Memory B cell (primary cell): Measurements from ENCODE around the gene HMHB1.

ENCODE experiments used
- ATAC-seq: fragments of 150-1000 bp; cut with Tn5 transposase; 2 replicates; pipeline ENCODE4 v1.10.0; 2021; ENCODE audit warnings: low read depth, mild to moderate bottlenecking, moderate library complexity
- DNase-seq, 2 donors: peaks; one replicate each; pipeline ENCODE4 v3.0.0; 2022; ENCODE audit warnings: low spot score in 2 of 2
- H3K27ac Mint-ChIP-seq: one replicate; pipeline ENCODE4 v1.8.0; 2022; ENCODE audit warnings: mild to moderate bottlenecking, moderate library complexity, mixed read lengths
- H3K27me3 Mint-ChIP-seq: one replicate; pipeline ENCODE4 v1.8.0; 2022; ENCODE audit warnings: mixed read lengths
- H3K36me3 Mint-ChIP-seq: one replicate; pipeline ENCODE4 v1.8.0; 2022; ENCODE audit warnings: mild to moderate bottlenecking, mixed read lengths
- H3K4me1 Mint-ChIP-seq: one replicate; pipeline ENCODE4 v1.8.0; 2022; ENCODE audit warnings: mixed read lengths
- H3K4me3 Mint-ChIP-seq: one replicate; pipeline ENCODE4 v1.8.0; 2022; ENCODE audit warnings: mild to moderate bottlenecking, moderate library complexity, mixed read lengths
- H3K9me3 Mint-ChIP-seq: one replicate; pipeline ENCODE4 v1.8.0; 2022; ENCODE audit warnings: mixed read lengths

HMHB1 gene

GRCh38 chr5:143824851-143825720, 13.1 kb downstream of the HMHB1 start:
- ATAC-seq (peak; percentile 98), DNase-seq (peak; percentile 86 to 91)
- Mint-ChIP-seq H3K27ac (no peak overlapping the region), H3K36me3 (no peaks in the 10 kb centered on the region), H3K27me3 (peaks cover 2% of the 10 kb centered on the region), H3K4me3 (no peak overlapping the region), H3K4me1 (peaks cover 8% of the 10 kb centered on the region), H3K9me3 (no peaks in the 10 kb centered on the region)

GRCh38 chr5:143826951-143827444, 15.0 kb downstream of the HMHB1 start:
- no peak overlapping the region for H3K4me3 Mint-ChIP-seq
- ATAC-seq (no peak), DNase-seq (no peak)
- peaks cover 7% of the 10 kb centered on the region for H3K4me1 Mint-ChIP-seq
- no peak overlapping the region for H3K27ac Mint-ChIP-seq
- H3K27me3 Mint-ChIP-seq: no peaks in the 10 kb centered on the region
- H3K36me3 Mint-ChIP-seq: no peaks in the 10 kb centered on the region
- H3K9me3 Mint-ChIP-seq: no peaks in the 10 kb centered on the region

GRCh38 chr5:143828710-143829109, 16.7 kb downstream of the HMHB1 start:
- Mint-ChIP-seq H3K27ac (no peak overlapping the region), H3K36me3 (no peaks in the 10 kb centered on the region), H3K4me1 (peaks cover 7% of the 10 kb centered on the region), H3K9me3 (no peaks in the 10 kb centered on the region), H3K27me3 (no peaks in the 10 kb centered on the region), H3K4me3 (peak overlapping the region; percentile 38)
- no peak for DNase-seq
- ATAC-seq: no peak

GRCh38 chr5:143833177-143833576, 21.2 kb downstream of the HMHB1 start:
- no peak overlapping the region for H3K4me3 Mint-ChIP-seq
- ATAC-seq: no peak

GRCh38 chr5:143835251-143835650, 23.3 kb downstream of the HMHB1 start:
- no peak overlapping the region for H3K4me3 Mint-ChIP-seq
- DNase-seq: no peak
- H3K4me1 Mint-ChIP-seq: no peaks in the 10 kb centered on the region
- H3K27ac Mint-ChIP-seq: no peak overlapping the region
- ATAC-seq: no peak
- no peaks in the 10 kb centered on the region for H3K9me3 Mint-ChIP-seq
- no peaks in the 10 kb centered on the region for H3K27me3 Mint-ChIP-seq
- H3K36me3 Mint-ChIP-seq: no peaks in the 10 kb centered on the region

More at GRCh38 chr5:143833177-143833576, 21.2 kb downstream of the HMHB1 start:
- DNase-seq: no peak
- H3K9me3 Mint-ChIP-seq: no peaks in the 10 kb centered on the region
- H3K27me3 Mint-ChIP-seq: no peaks in the 10 kb centered on the region
- H3K27ac Mint-ChIP-seq: no peak overlapping the region
- peaks cover 7% of the 10 kb centered on the region for H3K4me1 Mint-ChIP-seq
- no peaks in the 10 kb centered on the region for H3K36me3 Mint-ChIP-seq

DNA sequence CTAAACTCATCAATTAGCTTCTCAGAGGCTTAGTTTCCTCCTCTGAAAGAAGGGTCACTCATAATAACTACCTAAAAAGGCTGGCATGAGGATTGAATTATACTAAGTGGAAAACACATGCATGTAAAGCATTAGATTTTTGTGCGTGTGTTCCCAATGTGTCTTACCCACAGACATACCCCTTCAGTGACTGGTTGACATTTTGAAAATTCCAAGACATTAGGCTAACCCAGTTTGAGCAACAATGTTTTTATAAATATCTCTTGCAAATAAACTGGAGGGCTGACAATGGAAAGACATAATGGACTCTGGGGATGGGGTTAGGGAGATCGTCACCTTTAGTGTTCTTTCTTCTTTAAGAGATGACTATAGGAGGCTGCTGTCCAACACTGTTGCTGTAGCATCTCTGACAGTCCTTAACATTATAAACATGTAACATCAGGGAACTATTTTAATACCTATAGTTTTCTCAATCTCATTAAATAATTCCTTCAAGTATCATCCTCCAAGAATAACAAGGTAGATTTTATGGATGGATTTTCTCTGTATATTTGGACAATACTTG, 24.3 kb downstream of the HMHB1 start:
- H3K9me3 Mint-ChIP-seq: no peaks in the 10 kb centered on the region
- H3K36me3 Mint-ChIP-seq: no peaks in the 10 kb centered on the region
- ATAC-seq: no peak
- no peak overlapping the region for H3K4me3 Mint-ChIP-seq
- H3K27me3 Mint-ChIP-seq: no peaks in the 10 kb centered on the region
- H3K27ac Mint-ChIP-seq: no peak overlapping the region
- no peaks in the 10 kb centered on the region for H3K4me1 Mint-ChIP-seq
- DNase-seq: no peak

- Mint-ChIP-seq H3K27me3 (peaks cover 2% of the 10 kb centered on the region), H3K9me3 (no peaks in the 10 kb centered on the region), H3K27ac (no peak overlapping the region), H3K4me1 (no peaks in the 10 kb centered on the region), H3K36me3 (no peaks in the 10 kb centered on the region), H3K4me3 (no peak overlapping the region)
- DNase-seq (no peak), ATAC-seq (no peak)
Observed at GRCh38 chr5:143837306-143837848, 25.4 kb downstream of the HMHB1 start.

- ATAC-seq: no peak
- DNase-seq: no peak
- no peaks in the 10 kb centered on the region for H3K4me1 Mint-ChIP-seq
- no peak overlapping the region for H3K27ac Mint-ChIP-seq
- H3K36me3 Mint-ChIP-seq: no peaks in the 10 kb centered on the region
- no peaks in the 10 kb centered on the region for H3K9me3 Mint-ChIP-seq
- no peak overlapping the region for H3K4me3 Mint-ChIP-seq
- H3K27me3 Mint-ChIP-seq: peaks cover 4% of the 10 kb centered on the region
Observed at GRCh38 chr5:143841446-143841845, 29.5 kb downstream of the HMHB1 start.

DNA sequence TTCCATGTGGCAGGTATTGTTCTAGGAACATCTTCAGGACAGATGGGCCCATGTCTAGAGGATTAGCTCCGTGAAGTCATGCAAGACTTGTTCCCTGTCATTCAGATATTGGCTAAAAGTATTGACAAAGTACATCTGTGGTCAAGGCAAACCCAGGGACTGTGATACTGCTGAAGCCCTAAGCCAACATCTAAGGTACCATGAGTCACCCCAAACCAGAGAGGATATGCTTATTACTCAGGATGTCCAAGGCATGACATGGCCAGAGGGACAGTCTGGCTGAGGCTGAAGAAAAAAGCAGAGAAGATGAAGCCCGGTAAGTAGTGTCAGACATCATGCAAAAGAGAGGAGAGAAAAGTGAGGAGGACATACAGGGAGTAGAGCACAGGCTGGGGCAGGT, 31.0 kb downstream of the HMHB1 start:
- Mint-ChIP-seq H3K4me1 (no peaks in the 10 kb centered on the region), H3K4me3 (no peak overlapping the region), H3K27ac (no peak overlapping the region), H3K9me3 (no peaks in the 10 kb centered on the region), H3K36me3 (no peaks in the 10 kb centered on the region), H3K27me3 (peaks cover 4% of the 10 kb centered on the region)
- ATAC-seq (no peak), DNase-seq (no peak)

GRCh38 chr5:143843461-143843860, 31.5 kb downstream of the HMHB1 start:
- Mint-ChIP-seq H3K4me1 (no peaks in the 10 kb centered on the region), H3K4me3 (no peak overlapping the region), H3K27me3 (peaks cover 6% of the 10 kb centered on the region), H3K9me3 (no peaks in the 10 kb centered on the region), H3K36me3 (no peaks in the 10 kb centered on the region), H3K27ac (no peak overlapping the region)
- ATAC-seq (no peak), DNase-seq (no peak)

DNA sequence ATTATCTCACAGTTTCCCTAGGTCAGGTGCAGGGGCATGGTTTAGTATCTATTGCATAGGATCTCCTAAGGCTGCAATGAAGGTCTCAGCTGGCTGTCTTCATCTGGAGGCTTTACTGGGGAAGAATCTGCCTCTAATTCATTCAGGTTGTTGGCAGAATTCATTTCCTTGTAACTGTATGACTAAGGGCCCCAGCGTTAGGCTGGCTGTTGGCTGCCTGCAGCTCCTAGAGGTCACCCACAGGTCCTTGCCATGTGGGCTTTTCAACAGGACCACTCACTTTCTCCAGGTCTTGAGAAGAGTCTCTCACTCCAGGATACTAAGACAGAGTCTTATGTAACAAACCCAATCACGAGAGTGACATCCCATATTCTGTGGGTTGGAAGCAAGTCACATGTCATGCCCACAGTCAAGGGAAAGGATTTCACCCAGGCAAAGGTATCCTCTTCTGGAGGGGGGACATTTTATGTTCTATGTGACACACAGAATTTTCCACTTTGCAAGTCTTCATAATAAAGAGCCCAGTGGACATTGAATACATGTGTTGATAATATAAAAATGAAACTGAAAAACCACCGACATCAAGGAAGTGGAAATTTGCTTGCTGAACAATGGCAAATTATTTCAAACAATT, 38.2 kb downstream of the HMHB1 start:
- Mint-ChIP-seq H3K9me3 (peaks cover 4% of the 10 kb centered on the region), H3K4me3 (no peak overlapping the region), H3K27ac (no peak overlapping the region), H3K4me1 (no peaks in the 10 kb centered on the region), H3K27me3 (peaks cover 6% of the 10 kb centered on the region), H3K36me3 (peaks cover 1% of the 10 kb centered on the region)
- DNase-seq (no peak), ATAC-seq (no peak)

GRCh38 chr5:143851383-143851782, 39.4 kb downstream of the HMHB1 start:
- H3K9me3 Mint-ChIP-seq: peaks cover 4% of the 10 kb centered on the region
- H3K27ac Mint-ChIP-seq: no peak overlapping the region
- peaks cover 1% of the 10 kb centered on the region for H3K36me3 Mint-ChIP-seq
- no peak for ATAC-seq
- H3K27me3 Mint-ChIP-seq: peaks cover 6% of the 10 kb centered on the region
- no peaks in the 10 kb centered on the region for H3K4me1 Mint-ChIP-seq
- DNase-seq: no peak
- H3K4me3 Mint-ChIP-seq: no peak overlapping the region

DNA sequence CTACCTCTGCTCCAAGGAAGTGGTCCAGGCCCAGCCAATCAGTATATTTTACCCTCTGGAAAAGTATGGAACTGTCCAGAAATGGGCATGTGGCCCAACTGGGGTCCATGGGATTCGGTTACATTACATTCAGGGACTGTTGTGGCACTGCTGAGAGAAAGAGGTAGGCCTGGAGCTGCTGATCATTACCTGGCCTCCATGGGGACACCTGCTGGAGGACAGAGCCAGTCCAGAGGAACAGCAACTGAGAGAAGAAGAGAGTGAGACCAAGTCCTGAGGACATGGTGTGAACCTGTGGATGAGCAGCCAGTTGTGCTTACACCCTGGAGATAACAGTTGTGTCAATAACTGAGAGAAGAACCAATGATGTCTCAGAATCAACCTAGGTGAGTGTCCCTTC, 48.2 kb downstream of the HMHB1 start:
- no peak overlapping the region for H3K4me3 Mint-ChIP-seq
- no peaks in the 10 kb centered on the region for H3K9me3 Mint-ChIP-seq
- no peaks in the 10 kb centered on the region for H3K27me3 Mint-ChIP-seq
- no peaks in the 10 kb centered on the region for H3K36me3 Mint-ChIP-seq
- ATAC-seq (no peak), DNase-seq (no peak)
- no peak overlapping the region for H3K27ac Mint-ChIP-seq
- peaks cover 3% of the 10 kb centered on the region for H3K4me1 Mint-ChIP-seq

DNA sequence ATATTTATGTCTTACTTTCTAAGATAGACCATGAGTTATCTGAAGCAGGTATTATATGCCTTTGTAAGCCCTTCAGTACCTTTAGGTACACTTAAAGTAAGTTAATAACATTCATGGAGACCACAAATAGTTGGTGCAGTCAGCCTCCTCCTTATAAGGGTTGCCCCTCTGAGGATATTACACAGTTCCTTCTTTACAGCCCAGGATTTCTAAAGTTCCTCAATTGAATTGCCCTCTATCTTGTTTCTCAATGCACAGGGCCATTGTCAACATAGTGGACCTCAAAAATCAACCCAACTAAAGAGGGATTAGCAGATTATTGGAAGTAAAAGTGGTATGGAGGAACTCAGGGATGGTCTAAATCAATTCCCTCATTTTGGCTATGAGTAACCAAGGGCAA, 50.3 kb downstream of the HMHB1 start:
- Mint-ChIP-seq H3K9me3 (no peaks in the 10 kb centered on the region), H3K27me3 (no peaks in the 10 kb centered on the region), H3K4me3 (no peak overlapping the region), H3K4me1 (peaks cover 3% of the 10 kb centered on the region), H3K27ac (no peak overlapping the region), H3K36me3 (no peaks in the 10 kb centered on the region)
- ATAC-seq: no peak
- no peak for DNase-seq
